ENCODE results near the gene MTHFD2. TPM values are rescaled to one million over a fixed set of nuclear protein-coding genes. Genes with fewer than 3 reads are reported as not detected.
A peak's percentile ranks its signal among the peaks of the same experiment; 100 is the strongest.

MTHFD2 gene
- polyA plus RNA-seq, 4 donors: 23.3 to 30.1 (median 26.9) TPM

- DNase-seq (ENCODE audit: low read depth in 4 of 4, low spot score in 2 of 4): no peak
These were observed 61.3 kb downstream of the MTHFD2 start for GRCh38 chr2:74259733-74260132.

- DNase-seq (ENCODE audit: low read depth in 4 of 4, low spot score in 2 of 4): no peak
These were observed 62.1 kb downstream of the MTHFD2 start for GRCh38 chr2:74260495-74260894.

- DNase-seq (ENCODE audit: low read depth in 4 of 4, low spot score in 2 of 4): peak in 2 of 4 donors; percentile 11 to 37
These were observed 62.9 kb downstream of the MTHFD2 start for GRCh38 chr2:74261204-74261864.

GRCh38 chr2:74262681-74263080, 64.3 kb downstream of the MTHFD2 start:
- DNase-seq (ENCODE audit: low read depth in 4 of 4, low spot score in 2 of 4): no peak

GRCh38 chr2:74264281-74264680, 65.9 kb downstream of the MTHFD2 start:
- no peak for DNase-seq (ENCODE audit: low read depth in 4 of 4, low spot score in 2 of 4)

GRCh38 chr2:74267068-74267467, 68.7 kb downstream of the MTHFD2 start:
- DNase-seq (ENCODE audit: low read depth in 4 of 4, low spot score in 2 of 4): no peak

Other genes starting within 250 kb of the MTHFD2 start
- 10 to 100 TPM; 19.3 to 26.9 (median 22.0) TPM for gene TET3, start 213.7 kb upstream of the MTHFD2 start, polyA plus RNA-seq (ENCODE audit: insufficient read length in 4 of 4)
- gene BOLA3, start 50.7 kb upstream of the MTHFD2 start, polyA plus RNA-seq (ENCODE audit: insufficient read length in 4 of 4): 10 to 100 TPM; 24.2 to 39.4 (median 28.0) TPM
- gene MOB1A, start 19.7 kb upstream of the MTHFD2 start, polyA plus RNA-seq (ENCODE audit: insufficient read length in 4 of 4): 100 to 1,000 TPM in 2 of 4 donors, 10 to 100 TPM in 2; 90.0 to 101 (median 97.4) TPM
- 1 to 10 TPM; 1.8 to 4.6 (median 3.1) TPM for gene SLC4A5, start 144.8 kb downstream of the MTHFD2 start, polyA plus RNA-seq (ENCODE audit: insufficient read length in 4 of 4)
- gene DCTN1, start 181.7 kb downstream of the MTHFD2 start, polyA plus RNA-seq (ENCODE audit: insufficient read length in 4 of 4): 100 to 1,000 TPM; 134 to 178 (median 153) TPM
- gene C2orf81, start 223.0 kb downstream of the MTHFD2 start, polyA plus RNA-seq (ENCODE audit: insufficient read length in 4 of 4): 1 to 10 TPM; 5.6 to 8.7 (median 8.2) TPM
- 10 to 100 TPM; 38.4 to 46.7 (median 40.8) TPM for gene WDR54, start 223.1 kb downstream of the MTHFD2 start, polyA plus RNA-seq (ENCODE audit: insufficient read length in 4 of 4)
- gene RTKN, start 243.3 kb downstream of the MTHFD2 start, polyA plus RNA-seq (ENCODE audit: insufficient read length in 4 of 4): 10 to 100 TPM; 53.7 to 94.5 (median 76.7) TPM

All from left renal cortex interstitium (tissue), 4 donors.